Measurements from ENCODE around the gene DCLK2.
"Not testable (repeated sequence)": the region's sequence is repeated elsewhere in the genome, so short reads cannot be mapped to it uniquely, and the experiment has no call there.

Gene DCLK2

GRCh38 chr4:150140774-150141400 lies 62.6 kb downstream of the DCLK2 start:
- no peak for DNase-seq
- in situ Hi-C loops (cut with MboI; ENCODE audit: low pct_unique_long_range_greater_than_20kb, low sequenced_read_pairs) = no loop called here

GRCh38 chr4:150141756-150142155 lies 63.5 kb downstream of the DCLK2 start:
- in situ Hi-C loops (cut with MboI; ENCODE audit: low pct_unique_long_range_greater_than_20kb, low sequenced_read_pairs) = no loop called here
- DNase-seq = no peak

DNA sequence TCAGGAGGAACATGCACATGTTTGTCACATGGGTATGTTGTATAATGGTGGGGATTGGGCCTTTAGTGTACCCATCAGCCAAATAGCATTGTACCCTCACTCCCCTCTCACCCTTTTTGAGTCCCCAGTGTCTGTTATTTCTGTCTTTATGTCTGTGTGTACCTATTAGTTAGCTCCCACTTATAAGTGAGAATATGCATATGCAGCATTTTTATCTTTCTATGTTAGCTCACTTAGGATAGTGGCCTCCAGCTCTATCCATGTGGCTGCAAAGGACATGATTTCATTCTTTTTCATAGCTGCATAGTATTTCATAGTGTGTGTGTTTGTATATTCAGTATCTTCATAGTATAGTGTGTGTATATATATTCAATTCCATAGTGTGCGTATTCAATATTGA lies 64.6 kb downstream of the DCLK2 start:
- no peak for DNase-seq
- in situ Hi-C loops (cut with MboI; ENCODE audit: low pct_unique_long_range_greater_than_20kb, low sequenced_read_pairs) = no loop called here

GRCh38 chr4:150145090-150145945 lies 67.1 kb downstream of the DCLK2 start:
- no peak for DNase-seq
- in situ Hi-C loops (cut with MboI; ENCODE audit: low pct_unique_long_range_greater_than_20kb, low sequenced_read_pairs) = no loop called here

DNA sequence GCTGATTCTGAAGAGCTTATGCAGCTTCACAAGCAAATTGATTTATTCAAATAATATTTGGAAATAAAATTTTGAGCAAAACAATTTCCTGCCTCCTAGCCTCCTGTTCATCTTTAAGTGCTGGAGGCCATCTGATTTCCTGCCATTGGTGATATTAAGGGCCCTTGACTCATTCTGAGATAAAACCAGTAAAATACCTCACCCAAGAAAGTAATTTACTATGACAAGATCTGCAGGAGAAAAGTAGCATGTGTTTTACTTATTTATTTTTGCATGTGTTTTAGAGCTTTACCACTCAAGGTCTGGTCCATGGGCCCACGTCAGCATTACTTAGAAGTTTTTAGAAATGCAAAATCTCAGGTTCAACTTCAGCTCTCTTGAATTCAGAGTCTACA lies 67.7 kb downstream of the DCLK2 start:
- DNase-seq = no peak
- in situ Hi-C loops (cut with MboI; ENCODE audit: low pct_unique_long_range_greater_than_20kb, low sequenced_read_pairs) = no loop called here

- in situ Hi-C loops (cut with MboI; ENCODE audit: low pct_unique_long_range_greater_than_20kb, low sequenced_read_pairs) = no loop called here
- DNase-seq = no peak
Observed at GRCh38 chr4:150149381-150149780, 71.1 kb downstream of the DCLK2 start.

DNA sequence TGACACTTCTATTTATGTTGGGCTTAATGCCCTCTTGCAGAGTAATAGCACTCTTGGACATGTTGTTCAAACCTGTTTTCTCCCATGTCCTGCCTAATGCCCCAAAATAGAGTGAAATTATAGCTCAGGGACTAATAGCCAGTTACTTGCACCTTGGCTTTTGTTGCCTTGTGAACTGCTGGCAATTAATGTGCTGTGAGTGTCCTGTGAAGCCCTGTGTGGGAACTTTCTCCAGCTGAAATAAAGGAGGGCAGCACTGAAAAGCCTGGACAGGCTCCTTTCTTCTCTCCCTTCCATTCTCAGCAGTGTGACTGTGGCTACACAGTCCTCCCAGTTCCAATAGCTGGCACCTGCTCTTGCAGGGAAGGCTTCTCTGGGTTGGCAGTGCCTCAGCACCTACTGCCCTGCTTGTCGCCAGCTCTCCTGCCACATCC lies 72.4 kb downstream of the DCLK2 start:
- no peak for DNase-seq
- in situ Hi-C loops (cut with MboI; ENCODE audit: low pct_unique_long_range_greater_than_20kb, low sequenced_read_pairs) = no loop called here

DNA sequence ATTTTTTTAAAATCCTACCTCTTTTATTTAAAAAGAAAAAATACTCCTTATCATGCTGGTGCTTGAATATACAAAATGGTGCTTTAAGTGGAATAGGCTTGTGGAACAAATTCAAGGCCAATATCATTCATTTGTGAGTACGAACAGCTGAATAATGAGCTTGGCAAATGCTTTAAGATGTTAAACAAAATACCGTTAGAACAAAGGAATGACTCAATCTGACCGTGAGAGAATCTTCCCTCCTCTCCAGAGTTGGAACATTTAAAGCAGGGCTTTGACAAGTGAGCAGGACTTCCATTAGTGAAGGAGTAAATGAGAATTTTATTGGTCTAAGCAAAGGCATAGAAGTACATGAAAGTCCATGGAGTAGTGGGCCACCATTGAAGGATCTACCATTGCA lies 74.5 kb downstream of the DCLK2 start:
- no peak for DNase-seq
- in situ Hi-C loops (cut with MboI; ENCODE audit: low pct_unique_long_range_greater_than_20kb, low sequenced_read_pairs) = no loop called here

DNA sequence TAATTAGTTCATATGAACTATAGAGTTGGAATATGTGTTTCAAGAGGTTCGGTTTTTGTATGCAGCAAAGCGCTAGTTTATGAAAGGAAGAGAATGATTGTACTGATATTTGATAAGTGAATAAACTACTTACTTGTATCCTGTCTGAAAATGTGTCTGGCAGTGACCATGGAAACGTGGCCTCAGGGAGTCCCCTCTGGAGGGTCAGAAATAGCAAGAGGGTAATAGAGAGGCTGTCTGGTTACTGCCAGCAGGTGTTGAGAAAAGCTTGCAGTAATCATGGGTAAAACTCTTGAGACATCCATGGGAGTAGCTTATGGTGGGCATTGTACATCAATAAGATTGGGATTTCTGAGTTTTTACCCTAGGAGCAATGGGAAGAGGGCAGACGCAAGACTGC lies 77.1 kb downstream of the DCLK2 start:
- in situ Hi-C loops (cut with MboI; ENCODE audit: low pct_unique_long_range_greater_than_20kb, low sequenced_read_pairs) = no loop called here
- no peak for DNase-seq

- no peak for DNase-seq
- in situ Hi-C loops (cut with MboI; ENCODE audit: low pct_unique_long_range_greater_than_20kb, low sequenced_read_pairs) = no loop called here
Observed at GRCh38 chr4:150156543-150156942, 78.3 kb downstream of the DCLK2 start.

- in situ Hi-C loops (cut with MboI; ENCODE audit: low pct_unique_long_range_greater_than_20kb, low sequenced_read_pairs) = no loop called here
- no peak for DNase-seq
Observed at GRCh38 chr4:150158041-150158440, 79.8 kb downstream of the DCLK2 start.

GRCh38 chr4:150160473-150160872 lies 82.2 kb downstream of the DCLK2 start:
- DNase-seq = no peak
- in situ Hi-C loops (cut with MboI; ENCODE audit: low pct_unique_long_range_greater_than_20kb, low sequenced_read_pairs) = no loop called here

DNA sequence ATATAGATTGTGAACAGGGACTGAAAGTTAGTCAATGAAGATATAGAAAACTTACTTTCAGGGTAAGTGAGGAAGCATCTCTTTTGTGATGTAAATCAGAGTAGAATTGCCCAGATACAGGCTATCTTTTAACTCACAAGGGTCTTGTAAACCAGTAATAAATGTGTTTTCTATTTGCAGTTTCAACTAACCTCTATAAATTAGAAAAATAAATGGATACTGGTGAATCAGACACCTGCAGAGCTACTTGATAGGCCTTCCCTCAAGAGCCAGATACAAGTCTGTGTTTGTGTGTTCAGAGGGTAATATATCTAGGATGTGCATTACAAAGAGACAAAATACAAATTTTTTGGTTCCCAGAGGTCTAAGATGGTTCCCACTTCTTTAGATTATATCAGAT lies 82.9 kb downstream of the DCLK2 start:
- DNase-seq = no peak
- in situ Hi-C loops (cut with MboI; ENCODE audit: low pct_unique_long_range_greater_than_20kb, low sequenced_read_pairs) = no loop called here

DNA sequence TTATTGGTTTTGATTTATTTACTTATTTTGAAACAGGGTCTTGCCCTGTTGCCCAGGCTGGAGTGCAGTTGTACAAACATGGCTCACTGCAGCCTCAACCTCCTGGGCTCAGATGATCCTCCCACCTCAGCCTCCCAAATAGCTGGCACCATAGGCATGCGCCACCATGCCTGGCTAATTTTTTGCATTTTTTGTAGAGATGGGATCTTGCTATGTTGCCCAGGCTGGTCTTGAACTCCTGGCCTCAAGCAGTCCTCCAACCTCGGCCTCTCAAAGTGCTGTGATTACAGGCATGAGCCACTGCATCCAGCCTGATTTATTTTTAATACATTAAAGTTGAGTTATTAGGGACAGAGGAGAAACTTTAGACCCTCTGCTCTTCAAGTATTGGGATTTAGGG lies 83.8 kb downstream of the DCLK2 start:
- DNase-seq; in situ Hi-C loops (cut with MboI; ENCODE audit: low pct_unique_long_range_greater_than_20kb, low sequenced_read_pairs): not testable (repeated sequence)

GRCh38 chr4:150164055-150164454 lies 85.8 kb downstream of the DCLK2 start:
- in situ Hi-C loops (cut with MboI; ENCODE audit: low pct_unique_long_range_greater_than_20kb, low sequenced_read_pairs) = no loop called here
- DNase-seq = no peak

DNA sequence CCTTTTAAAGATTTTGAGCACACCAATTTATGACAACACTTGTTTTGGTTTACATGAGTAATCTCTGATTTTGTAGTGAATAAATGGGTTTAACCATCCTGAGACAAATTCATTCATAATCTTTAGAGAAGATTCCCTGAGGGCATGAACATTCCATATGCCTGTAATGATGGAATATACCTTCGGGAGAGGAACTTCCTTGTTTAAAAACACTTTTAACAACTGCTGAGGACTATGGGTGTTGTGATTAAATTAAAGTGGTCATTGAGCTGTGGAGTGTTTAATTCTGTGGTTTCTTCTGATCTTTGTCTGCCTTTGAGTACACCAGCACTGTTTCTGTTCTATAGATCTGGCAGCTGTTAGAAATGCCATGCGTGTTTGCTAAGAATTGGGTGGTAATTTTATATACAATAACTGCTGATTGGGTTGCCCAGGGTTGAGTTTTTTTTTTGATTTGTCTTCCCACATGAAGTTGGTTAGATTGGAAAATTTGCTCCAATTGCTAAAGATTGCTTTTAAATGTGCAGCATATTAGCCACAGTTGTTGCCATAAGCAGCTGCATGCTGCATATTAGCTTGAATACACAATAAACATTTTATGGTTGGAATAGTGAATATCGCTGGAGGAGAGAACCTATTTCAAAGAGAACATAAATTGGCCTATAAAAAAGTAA lies 86.8 kb downstream of the DCLK2 start:
- in situ Hi-C loops (cut with MboI; ENCODE audit: low pct_unique_long_range_greater_than_20kb, low sequenced_read_pairs) = no loop called here
- no peak for DNase-seq

DNA sequence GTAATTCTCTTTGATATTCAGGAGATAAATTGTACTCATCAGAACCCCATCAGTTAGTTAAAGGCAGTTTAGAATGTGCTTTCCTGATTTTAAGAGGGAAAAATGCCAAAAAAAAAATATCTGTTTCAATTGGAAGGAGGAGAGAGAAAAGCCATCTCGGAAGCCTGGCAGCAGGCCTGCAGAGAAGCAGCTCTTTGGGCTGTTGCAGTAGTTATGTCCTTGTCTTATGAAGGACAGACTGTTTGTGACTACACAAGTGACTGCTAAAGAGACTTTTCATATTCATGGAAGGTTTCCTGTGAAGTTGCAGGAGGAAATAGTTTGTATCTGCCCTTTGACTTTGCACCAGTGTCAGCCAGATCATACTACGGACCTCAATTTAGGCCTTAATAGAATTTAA lies 88.8 kb downstream of the DCLK2 start:
- no peak for DNase-seq
- in situ Hi-C loops (cut with MboI; ENCODE audit: low pct_unique_long_range_greater_than_20kb, low sequenced_read_pairs) = no loop called here

DNA sequence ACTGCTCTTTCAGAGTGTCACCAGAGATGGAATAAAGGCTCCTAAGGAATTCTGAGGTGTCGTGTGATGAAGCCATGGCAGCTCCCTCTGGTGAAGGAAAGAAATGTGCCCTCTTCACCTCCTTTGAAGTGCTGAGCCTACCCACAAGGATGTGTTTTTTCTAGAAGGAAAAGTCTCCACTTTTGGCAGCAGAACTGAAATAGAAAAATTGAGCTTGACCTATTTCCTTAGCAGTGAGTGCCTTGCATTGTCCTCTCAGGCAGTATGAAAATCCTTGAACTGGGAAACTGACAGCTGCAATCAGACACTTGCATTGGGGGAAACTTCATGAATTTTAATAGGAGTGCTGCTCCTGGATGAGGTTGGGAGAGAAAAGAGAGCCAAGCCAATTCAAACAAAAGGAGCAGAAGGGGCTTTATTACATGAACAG lies 95.2 kb downstream of the DCLK2 start:
- in situ Hi-C loops (cut with MboI; ENCODE audit: low pct_unique_long_range_greater_than_20kb, low sequenced_read_pairs) = no loop called here
- no peak for DNase-seq

DNA sequence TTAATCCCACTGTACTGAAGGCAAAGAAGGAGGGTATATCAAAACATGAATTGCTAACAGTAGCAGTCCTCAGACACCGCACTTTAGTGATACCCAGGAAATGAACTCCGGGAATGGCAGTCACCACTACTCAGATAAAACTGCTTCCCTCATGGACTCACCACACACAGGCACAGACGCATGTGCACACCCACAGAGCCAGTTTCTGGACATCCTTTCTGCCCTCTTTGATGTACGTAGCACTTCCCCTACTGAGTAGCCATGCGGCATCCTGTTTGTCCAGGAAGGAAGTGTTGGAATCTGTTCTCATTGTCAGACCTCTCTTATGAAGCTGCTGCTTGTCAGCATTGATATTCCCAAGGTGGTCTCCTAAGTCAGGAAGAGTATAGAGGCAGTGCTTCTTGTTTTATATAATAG lies 95.7 kb downstream of the DCLK2 start:
- peak; percentile 19 for DNase-seq
- in situ Hi-C loops (cut with MboI; ENCODE audit: low pct_unique_long_range_greater_than_20kb, low sequenced_read_pairs) = no loop called here

DNA sequence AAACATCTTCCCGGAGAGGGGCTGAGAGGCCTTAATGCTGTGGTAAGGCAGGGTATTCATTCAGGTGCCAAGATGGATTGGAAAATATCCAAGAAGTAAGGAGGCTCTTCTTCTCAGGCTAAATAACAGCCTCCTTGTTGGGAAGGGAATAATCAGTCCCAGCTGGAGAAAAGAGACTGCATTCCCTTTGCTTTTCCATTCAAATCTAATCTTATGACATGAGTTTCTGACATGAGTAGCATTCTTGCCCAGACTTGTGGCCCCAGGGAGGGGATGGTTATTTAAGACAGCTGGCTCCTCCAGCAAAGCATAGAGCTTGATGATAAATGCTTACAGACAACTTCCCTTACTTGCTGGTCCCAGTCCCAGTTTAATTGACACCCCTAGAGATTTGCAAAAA lies 98.3 kb downstream of the DCLK2 start:
- in situ Hi-C loops (cut with MboI; ENCODE audit: low pct_unique_long_range_greater_than_20kb, low sequenced_read_pairs) = no loop called here
- no peak for DNase-seq

Data from KBM-7 (cell line).